ENCODE measurements around the gene FAM13C. TPM values are rescaled to one million over a fixed set of nuclear protein-coding genes. Genes with fewer than 3 reads are reported as not detected.

The FAM13C gene
- total RNA-seq, 6 experiments from 2014 or later: 0.49 to 7.4 (median 1.5) TPM

- Histone ChIP-seq H3K36me3 (no peaks in the 10 kb centered on the region), H3K27ac (peak overlapping the region in 2 of 3 donors; percentile 51 to 83), H3K27me3 (no peaks in the 10 kb centered on the region), H3K4me3 (peak overlapping the region; percentile 51 to 62 (median 56)), H3K9me3 (no peaks in the 10 kb centered on the region), H3K4me1 (peaks cover 0 to 17% (median 3%) of the 10 kb centered on the region in 4 donors)
- intact Hi-C loops (cut with DNase I): no loop called here
- TF ChIP-seq POLR2A (IDR thresholded peaks at IDR 0.05): no peak
- 47% methylated on average over 2 of the region's 2 CpGs for WGBS (ENCODE audit: insufficient coverage, low coverage, low lambda C conversion rate, missing lambda C conversion rate)
- DNase-seq (no peak), ATAC-seq (peak in 3 of 4 donors; percentile 14 to 74 (median 17))
Observed at GRCh38 chr10:59361663-59362143, 646 bp downstream of the FAM13C start.

GRCh38 chr10:59360605-59361405 lies 1.5 kb downstream of the FAM13C start:
- H3K9me3 ChIP-seq: no peaks in the 10 kb centered on the region
- 89% methylated on average over 4 of the region's 6 CpGs for WGBS (ENCODE audit: insufficient coverage, low coverage, low lambda C conversion rate, missing lambda C conversion rate)
- no peak for ATAC-seq
- H3K4me3 ChIP-seq: no peak overlapping the region
- no peak overlapping the region for H3K27ac ChIP-seq
- no peaks in the 10 kb centered on the region for H3K27me3 ChIP-seq
- TF ChIP-seq POLR2A (IDR thresholded peaks at IDR 0.05): no peak
- TF ChIP-seq, protein P1, sequence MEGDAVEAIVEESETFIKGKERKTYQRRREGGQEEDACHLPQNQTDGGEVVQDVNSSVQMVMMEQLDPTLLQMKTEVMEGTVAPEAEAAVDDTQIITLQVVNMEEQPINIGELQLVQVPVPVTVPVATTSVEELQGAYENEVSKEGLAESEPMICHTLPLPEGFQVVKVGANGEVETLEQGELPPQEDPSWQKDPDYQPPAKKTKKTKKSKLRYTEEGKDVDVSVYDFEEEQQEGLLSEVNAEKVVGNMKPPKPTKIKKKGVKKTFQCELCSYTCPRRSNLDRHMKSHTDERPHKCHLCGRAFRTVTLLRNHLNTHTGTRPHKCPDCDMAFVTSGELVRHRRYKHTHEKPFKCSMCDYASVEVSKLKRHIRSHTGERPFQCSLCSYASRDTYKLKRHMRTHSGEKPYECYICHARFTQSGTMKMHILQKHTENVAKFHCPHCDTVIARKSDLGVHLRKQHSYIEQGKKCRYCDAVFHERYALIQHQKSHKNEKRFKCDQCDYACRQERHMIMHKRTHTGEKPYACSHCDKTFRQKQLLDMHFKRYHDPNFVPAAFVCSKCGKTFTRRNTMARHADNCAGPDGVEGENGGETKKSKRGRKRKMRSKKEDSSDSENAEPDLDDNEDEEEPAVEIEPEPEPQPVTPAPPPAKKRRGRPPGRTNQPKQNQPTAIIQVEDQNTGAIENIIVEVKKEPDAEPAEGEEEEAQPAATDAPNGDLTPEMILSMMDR (IDR thresholded peaks at IDR 0.05): no peak
- no peak for DNase-seq
- H3K4me1 ChIP-seq: peaks cover 0 to 17% (median 3%) of the 10 kb centered on the region in 4 donors
- intact Hi-C loops (cut with DNase I): no loop called here
- no peaks in the 10 kb centered on the region for H3K36me3 ChIP-seq

DNA sequence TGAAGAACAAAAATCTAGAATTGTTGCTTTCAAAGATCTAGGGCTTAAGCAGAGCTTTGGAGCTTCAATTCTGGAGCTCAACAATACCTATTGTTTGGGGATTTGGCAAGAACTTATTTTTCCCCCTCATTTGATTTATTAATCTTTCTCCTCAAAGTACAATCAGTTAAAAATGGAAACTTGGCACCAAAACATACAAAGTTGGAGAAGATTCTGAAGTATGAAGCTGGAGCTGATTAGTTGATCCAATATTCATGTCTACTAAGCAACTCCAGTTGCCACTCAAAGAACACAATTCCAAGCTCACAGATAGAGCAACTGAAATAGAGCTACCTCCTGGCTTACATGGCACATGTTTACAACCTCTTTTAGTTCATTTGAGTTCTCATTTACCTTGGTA lies 3.8 kb downstream of the FAM13C start:
- H3K4me3 ChIP-seq: no peak overlapping the region
- H3K27me3 ChIP-seq: no peaks in the 10 kb centered on the region
- DNase-seq: no peak
- peaks cover 0 to 17% (median 3%) of the 10 kb centered on the region in 4 donors for H3K4me1 ChIP-seq
- no peak for TF ChIP-seq POLR2A (IDR thresholded peaks at IDR 0.05)
- TF ChIP-seq, protein P1 (IDR thresholded peaks at IDR 0.05): no peak
- no peaks in the 10 kb centered on the region for H3K36me3 ChIP-seq
- no peaks in the 10 kb centered on the region for H3K9me3 ChIP-seq
- intact Hi-C loops (cut with DNase I): no loop called here
- no peak for ATAC-seq
- no peak overlapping the region for H3K27ac ChIP-seq

DNA sequence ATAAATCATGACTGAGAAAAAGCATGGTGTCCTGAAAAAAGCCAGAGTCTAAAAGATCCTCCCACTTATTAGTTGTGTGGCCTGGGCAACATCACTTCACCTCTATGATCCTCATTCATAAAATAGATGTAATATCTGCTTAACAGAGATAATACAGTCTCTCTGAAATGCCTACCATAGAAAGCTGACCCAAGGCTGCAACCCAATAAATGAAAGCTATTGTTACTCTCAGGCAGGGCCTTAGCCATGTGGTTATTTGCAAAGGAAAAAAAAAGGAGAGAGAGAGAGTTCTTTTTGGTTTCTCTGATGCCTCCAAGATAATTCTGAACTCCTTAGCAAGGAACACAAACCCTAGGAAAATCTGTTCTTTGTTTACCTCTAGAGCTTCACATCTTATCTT lies 7.9 kb downstream of the FAM13C start:
- Histone ChIP-seq H3K4me3 (no peak overlapping the region), H3K27me3 (no peaks in the 10 kb centered on the region), H3K9me3 (no peaks in the 10 kb centered on the region), H3K4me1 (no peaks in the 10 kb centered on the region), H3K36me3 (no peaks in the 10 kb centered on the region), H3K27ac (no peak overlapping the region)
- TF ChIP-seq, protein P1 (IDR thresholded peaks at IDR 0.05): no peak
- TF ChIP-seq POLR2A (IDR thresholded peaks at IDR 0.05): no peak
- ATAC-seq (no peak), DNase-seq (no peak)
- intact Hi-C loops (cut with DNase I): no loop called here

DNA sequence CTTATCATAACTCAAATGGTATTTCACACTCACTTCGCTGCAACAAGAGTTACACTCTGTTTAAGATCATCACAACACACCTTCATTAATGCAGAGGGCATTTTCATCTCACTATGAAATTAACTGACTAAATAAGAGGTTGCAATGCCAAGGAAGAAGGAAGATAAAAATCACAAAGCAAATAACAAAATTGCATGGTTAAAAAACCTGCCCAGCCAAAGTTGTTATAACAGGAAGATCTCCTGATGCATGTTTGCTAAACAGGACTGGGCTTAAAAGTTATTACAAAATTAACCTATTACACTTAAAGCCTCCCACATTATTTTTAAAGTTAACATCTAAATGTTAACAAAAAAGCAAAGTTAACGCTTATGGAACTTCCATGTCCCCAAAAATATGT lies 11.8 kb downstream of the FAM13C start:
- intact Hi-C loops (cut with DNase I): no loop called here
- DNase-seq (no peak), ATAC-seq (no peak)
- TF ChIP-seq, protein P1 (IDR thresholded peaks at IDR 0.05): no peak
- no peak for TF ChIP-seq POLR2A (IDR thresholded peaks at IDR 0.05)
- no peaks in the 10 kb centered on the region for H3K36me3 ChIP-seq
- no peaks in the 10 kb centered on the region for H3K9me3 ChIP-seq
- H3K27ac ChIP-seq: no peak overlapping the region
- WGBS (ENCODE audit: insufficient coverage, low coverage, low lambda C conversion rate, missing lambda C conversion rate): 90% methylated on average over 2 of the region's 2 CpGs
- no peaks in the 10 kb centered on the region for H3K4me1 ChIP-seq
- H3K27me3 ChIP-seq: no peaks in the 10 kb centered on the region
- no peak overlapping the region for H3K4me3 ChIP-seq
